Dermis microvascular lymphatic vessel endothelial cell (primary cell): ENCODE measurements around the gene EXD3. TPM values are rescaled to one million over a fixed set of nuclear protein-coding genes. Genes with fewer than 3 reads are reported as not detected.
"Not testable (repeated sequence)": the region's sequence is repeated elsewhere in the genome, so short reads cannot be mapped to it uniquely, and the experiment has no call there.

Source experiments
- DNase-seq, 2 donors: peaks; one replicate each; pipeline versions ENCODE4 v3.0.0 to v3.0.0-alpha.2; 2010; ENCODE audit warnings: low read depth in 2 of 2
- total RNA-seq: library from RNA; depleted of rRNA; stranded (reverse); fragments of >200 nt; gene quantifications from 2 replicates; pipeline ENCODE4 v1.2.1, GENCODE V29; 2014

Gene EXD3
- total RNA-seq, 1 donor from 2014 or later: 12.2 TPM

DNA sequence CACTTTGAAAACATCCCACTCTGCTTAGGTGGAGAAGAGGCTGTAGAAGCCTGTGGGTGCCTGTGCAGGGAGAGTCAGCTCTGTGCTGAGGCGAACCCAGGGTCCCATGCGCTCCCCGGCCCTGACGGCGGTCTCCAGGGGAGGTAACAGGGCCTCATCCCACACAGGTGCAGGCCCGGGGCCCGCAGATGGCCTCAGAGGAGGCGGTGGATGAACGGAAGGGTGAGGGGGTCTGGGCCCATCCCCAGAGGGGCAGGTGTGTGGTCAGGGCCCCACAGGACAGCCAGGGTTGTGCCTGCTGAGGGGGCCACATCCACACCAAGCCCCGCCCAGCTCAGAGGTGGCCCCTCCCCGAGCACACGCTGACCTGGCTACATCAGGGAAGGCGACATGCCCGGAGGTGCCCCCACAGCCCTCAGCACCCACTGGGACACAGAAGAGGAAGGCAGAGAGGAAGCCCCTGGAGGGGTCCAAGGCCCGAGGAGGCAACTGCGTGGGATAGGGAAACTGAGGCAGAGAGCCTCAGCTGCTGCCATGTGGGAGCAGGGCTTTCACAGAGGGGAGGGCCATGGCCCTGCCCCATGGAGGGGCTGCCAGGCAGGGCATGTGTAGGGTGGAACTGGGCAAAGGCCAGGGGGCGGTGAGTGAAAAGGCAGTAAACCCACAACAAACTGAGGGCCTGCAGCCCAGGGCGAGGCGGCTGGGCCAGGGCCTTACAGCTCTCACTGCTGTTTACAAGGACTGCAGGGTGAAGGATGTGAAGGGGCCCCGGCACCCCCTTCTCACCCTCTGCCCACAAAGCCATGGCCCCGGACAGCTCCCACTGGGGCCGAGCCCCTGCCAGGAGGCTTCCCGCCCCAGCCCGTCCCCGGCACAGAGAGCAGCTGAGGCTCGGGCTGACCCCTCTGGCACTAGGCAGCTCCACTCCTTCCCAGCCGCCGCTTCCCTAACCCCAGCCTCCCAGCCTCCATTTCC is 29.5 kb downstream of the EXD3 start:
- DNase-seq: no peak

DNA sequence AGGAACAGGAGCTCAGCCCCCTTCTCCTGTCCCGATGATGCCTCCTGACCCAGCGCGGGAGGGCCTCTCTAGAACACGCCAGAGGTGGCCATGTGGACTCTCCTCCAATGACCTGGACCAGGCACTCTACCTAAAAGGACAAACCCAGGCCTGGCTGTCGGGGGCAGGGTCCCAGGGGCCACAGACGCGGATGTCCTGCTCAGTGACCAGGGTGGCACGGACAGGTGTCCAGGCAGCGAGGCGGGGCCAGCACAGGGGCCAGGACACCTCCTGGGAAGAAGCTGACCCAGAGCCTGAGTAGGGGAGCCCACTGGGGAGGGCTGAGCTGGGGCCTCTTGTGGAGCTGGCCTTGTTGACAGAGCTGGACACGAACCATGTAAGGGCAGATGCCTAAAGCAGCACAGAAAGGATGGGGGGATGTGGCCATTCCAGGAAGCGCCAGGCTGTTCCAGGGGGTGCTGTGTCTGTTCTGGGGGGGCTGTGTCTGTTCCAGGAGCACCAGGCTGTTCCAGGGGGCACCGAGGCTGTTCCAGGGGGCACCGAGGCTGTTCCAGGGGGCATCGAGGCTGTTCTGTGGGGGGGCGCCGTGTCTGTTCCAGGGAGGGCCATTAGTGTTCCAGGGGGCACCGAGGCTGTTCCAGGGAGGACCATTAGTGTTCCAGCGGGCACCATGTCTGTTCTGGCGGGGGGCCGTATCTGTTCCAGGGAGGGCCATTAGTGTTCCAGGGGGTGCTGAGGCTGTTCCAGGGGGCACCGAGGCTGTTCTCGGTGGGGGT is 30.5 kb downstream of the EXD3 start:
- DNase-seq: no peak

DNA sequence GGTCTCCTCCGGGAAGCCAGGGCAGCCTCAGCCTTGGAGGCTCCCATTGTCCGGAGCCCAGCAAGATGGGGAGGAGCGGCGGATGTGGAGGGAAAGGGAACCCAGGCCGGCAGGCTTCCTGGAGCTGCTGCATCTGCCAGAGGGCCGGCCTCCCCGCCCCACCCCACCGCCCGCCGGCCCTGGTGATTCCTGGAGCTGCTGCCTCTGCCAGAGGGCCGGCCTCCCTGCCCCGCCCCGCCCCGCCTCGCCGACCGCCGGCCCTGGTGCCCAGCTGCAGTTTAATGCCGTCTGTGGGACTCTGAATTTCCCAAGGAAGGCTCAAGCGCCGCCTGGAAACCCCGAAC is 31.6 kb downstream of the EXD3 start:
- peak; percentile 56 to 89 for DNase-seq

DNA sequence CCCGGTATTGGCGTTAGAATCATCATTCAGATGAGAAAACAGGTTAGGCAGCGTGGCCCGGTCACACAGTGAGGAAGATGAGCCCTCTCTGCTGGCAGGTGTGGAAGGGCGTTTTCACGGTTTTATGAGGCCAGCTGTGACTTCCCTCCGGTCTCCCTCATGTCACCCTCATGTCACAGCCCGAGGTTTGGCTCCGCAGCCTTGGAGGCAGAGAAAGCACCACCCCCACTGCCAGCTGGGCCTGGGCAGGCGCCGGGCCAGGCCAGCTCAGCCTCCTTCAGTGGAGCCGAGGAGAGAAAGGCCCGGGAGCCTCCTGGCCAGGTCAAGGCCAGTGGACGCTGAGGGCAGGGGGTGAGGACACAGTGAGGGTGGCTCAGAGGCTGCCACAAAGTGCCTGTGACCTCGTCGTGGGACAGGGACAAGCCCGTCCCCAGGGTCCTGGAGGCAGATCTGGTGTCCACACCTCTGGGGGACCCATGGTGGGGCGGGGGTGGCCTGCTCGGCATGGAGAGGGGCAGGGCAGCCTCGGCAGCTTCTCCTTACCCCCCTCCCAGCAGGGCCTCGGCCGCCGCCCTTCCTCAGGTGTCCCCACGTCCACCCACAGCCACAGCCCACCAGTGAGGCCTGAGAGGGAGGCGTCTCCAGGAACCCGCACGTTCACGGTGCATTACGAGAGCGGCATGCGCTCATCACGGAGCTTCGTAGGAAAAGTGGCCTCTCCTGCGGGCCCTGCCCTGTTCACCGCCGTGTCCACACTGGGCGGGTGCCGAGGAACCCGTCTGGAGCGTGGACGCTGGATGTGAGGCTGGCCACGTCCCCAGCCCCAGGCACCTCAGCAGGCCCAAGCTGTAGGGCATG is 32.2 kb downstream of the EXD3 start:
- peak in 1 of 2 donors; percentile 47 for DNase-seq

DNA sequence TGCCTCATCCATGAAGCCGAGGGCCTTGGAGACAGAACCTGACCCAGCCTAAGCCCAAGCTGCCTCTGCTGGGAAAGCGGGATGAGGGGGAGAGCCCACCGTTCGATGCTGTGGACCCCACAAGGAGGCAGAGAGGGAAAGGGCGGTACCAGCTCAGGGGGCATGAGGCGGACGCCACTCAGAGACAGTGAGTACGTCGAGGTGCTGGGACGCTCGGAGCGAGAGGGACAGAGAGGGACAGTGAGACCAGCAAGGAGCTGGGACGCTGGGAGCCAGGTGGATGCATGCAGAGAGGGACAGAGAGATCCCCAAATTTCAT is 33.6 kb downstream of the EXD3 start:
- no peak for DNase-seq

DNA sequence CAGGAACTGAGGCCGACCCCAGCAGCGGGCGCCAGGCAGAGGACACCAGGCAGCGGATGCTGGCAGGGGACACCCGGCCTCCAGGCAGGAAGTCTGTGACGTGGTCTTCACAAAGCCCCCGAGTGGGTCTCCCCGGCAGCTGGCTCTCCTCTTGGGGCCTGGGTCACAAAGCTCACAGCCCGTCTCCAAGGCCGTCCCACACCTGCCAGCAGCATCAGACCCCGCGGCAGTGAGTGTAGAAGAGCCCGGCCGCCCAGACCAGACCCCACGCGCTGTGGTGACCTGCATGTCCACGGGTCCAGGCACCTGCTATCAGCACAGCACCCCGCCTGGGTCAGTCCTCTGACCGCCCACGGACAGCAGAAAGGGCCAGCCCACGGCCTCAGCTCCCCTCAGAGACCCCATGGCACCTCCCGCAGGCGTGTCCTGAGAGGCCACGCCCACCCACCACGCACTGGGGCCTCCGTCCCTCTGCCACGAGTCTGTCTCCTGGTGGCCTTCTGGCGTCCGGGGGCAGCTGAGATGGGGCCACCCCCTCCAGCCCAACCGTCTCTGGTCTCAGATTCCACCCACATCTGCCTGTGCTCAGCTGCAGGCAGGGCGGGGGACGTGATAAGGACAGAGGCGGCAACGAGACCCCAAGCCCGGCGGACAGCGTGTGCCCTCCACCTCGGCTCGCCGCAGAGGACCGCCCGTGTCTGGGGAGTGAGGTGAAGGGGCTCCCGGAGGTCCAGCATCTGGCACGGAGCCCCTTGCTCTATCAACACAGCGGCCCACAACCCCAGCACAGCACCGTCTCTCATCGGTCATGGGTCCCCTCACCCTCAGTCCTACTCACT is 34.2 kb downstream of the EXD3 start:
- DNase-seq: no peak

DNA sequence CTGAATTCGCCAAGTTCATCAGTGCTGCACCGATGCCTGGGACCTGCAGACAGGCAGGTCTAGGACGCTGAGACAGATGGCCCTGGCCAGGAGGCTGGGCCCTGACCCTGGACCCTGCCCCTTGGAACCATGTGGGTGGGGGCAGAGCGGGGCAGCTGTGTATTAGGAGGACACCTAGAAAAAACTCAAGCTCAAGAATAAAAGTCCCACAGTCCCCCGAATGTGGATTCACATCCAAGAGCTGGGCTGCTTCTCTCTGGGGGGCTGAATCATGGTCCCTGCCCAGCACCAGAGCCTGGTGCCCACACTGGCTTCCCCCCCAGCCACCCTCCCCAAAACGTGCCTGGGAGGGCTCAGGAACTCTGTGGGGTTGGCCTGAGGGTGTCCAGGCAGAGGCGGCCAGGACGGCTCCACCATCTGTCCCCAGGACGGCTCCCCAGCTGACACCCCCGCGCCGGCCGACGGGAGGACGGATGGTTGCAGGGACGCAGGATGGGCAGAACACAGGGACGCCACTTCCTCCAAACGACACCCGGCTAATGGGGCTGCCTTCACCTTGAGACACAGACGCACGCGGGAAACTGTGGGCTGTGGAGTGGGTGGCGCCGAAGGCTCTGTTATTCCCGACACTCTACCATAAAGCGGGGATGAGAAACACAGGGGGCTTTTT is 34.9 kb downstream of the EXD3 start:
- DNase-seq: no peak

DNA sequence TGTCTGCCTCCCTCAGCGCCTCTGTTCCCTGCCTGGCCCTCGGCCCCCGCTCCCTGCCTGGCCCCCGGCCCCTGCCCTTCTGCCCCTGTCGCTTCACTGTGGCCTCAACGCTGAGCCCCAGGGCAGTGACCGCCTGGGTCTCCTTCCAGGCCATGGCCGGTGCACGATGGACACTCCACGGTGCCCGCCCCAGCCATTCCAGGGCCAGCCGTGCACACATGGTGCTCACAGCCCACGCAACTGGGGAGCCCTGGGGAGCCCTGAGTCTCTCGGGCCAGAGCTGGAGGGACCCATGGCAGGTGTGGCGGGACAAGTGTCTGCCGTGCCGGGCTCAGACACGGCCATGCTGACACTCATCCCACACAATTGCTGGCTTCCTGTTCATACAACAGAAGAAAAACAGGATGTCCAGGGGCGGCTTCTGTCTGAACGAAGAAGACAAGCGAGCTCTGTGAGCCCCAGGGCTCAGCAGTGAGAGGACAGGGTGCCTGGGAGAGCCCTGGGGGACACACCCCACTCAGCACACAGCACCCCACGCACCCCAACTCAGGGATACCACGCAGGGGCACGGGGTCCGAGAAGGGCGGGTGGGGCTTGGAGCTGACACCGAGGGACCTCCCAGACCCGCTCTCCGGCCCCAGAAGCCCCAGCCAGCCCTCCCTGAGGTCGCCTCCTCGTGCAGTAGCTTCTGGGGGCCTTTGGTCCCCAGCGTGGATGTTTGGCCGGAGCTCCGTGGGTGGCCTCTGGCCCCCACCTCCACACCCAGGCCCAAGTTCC is 35.7 kb downstream of the EXD3 start:
- peak; percentile 55 to 89 for DNase-seq

DNA sequence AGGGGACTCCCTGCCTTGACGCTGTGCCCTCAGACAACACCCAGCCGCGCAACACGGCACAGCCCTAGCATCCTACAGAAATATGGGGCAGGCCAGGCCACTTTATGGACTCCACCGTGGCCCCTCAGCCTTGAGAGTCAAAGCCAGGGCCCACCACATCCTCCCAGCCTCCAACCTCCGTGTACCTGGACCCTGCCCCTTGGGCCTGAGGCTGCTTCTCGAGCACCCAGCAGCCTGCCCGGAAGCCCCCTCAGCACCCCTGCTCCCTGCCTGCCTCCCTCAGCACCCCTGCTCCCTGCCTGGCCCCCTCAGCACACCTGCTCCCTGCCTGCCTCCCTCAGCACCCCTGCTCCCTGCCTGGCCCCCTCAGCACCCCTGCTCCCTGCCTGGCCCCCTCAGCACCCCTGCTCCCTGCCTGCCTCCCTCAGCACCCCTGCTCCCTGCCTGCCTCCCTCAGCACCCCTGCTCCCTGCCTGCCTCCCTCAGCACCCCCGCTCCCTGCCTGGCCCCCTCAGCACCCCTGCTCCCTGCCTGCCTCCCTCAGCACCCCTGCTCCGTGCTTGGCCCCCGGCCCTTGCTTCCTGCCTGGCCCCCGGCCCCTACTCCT is 36.4 kb downstream of the EXD3 start:
- not testable (repeated sequence) for DNase-seq

DNA sequence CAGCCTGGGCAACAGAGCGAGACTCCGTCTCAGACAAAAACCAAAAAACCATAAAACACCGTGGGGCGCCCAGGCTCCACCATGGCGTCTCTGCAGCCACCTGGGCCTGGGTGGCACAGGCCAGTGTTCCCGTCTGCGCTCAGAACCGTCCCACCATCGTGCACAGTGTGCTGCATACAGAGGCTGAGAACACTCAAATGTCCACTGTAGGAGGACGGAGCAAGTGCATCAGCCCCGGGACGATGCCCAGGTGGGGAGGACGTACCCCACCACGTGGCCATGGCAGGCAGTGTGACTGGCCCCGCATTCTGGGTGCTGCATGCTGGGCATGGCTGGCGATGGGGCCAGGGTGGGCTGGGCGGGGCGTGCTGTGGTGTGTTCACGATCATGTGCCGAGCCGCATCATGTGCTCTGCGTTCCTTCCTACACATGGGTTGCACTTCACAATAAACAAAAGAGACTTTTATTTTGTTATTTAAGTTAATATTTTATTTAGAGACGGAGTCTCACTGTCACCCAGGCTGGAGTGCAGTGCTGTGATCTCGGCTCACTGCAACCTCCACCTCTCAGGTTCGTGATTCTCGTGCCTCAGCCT is 37.8 kb downstream of the EXD3 start:
- DNase-seq: no peak

DNA sequence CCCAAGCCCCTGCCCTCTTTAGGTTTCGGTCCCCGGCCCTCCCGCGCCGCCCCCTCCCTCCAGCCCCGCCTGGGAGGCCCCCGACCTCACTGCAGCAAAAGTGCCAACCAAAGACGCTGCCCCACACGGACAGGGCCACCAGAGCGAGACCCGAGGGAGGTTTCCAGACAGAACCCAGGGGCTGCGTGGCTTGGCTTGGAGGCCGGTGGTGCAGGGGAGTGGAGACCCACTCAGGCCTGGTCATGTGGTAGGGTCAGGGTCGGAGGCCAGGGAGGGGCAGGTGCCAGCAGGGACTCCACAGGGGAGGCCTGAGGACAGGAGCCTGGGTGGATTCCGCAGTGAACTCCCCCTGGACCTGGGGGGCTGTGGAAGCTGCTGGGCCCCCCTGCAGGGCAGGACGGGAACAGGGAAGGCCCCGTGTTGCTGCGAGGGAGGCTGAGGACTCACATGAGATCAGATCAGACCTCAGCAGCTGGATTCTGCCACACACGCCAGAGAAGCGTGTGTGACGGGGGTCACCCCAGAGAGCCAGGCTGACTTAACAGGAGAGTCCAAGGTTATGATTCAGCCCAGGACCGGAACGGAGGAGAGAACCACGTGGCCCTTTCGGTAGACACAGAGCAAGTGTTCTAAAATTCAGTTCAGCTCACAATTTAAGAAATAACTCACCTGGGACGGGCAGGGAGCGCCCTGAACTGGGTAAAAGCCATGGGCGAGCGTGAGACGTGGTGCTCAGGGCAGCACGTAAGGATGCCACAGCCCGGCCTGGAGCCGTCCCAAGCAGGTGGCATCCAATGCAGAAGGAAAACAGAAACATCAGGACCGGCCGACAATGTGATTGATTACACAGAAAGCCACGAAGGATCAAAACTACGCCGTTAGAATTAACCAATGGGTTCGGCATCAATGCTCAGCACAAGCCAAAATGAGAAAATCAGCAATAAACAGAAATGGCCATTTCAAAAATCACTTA is 38.9 kb downstream of the EXD3 start:
- no peak for DNase-seq

DNA sequence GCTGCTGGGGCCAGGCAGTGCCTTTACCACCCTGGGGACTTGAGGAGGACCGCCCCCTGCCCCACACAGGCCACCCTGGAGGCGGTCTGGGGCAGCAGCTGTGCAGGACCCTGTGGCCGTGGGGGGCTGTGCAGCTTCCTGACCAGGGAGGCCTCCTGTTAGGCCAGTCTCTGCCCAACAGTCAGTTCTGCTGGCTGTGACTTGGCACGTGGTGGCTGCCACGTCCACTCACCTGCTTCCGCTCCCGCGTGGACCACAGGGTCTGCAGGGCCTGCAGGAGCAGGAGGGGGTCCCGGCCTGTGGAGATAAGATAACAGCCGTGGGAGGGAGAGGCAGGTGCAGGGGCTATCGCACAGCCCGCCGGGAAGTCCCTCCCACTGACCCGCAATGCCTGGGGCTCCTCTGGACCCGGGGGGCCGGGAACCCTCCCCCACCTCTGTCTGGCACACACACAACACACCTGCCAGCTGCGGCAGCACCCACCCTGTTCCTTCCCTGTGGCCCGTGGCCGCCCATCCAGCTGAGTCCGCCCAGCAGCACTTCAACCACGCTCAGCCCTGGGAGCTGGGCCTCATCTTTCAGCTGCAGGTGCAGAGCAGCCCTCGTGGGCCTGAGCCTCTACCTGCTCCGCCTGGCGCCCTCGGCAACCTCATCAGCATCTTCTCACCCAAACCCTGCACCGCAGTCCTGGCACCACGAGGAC is 39.7 kb downstream of the EXD3 start:
- DNase-seq: no peak

DNA sequence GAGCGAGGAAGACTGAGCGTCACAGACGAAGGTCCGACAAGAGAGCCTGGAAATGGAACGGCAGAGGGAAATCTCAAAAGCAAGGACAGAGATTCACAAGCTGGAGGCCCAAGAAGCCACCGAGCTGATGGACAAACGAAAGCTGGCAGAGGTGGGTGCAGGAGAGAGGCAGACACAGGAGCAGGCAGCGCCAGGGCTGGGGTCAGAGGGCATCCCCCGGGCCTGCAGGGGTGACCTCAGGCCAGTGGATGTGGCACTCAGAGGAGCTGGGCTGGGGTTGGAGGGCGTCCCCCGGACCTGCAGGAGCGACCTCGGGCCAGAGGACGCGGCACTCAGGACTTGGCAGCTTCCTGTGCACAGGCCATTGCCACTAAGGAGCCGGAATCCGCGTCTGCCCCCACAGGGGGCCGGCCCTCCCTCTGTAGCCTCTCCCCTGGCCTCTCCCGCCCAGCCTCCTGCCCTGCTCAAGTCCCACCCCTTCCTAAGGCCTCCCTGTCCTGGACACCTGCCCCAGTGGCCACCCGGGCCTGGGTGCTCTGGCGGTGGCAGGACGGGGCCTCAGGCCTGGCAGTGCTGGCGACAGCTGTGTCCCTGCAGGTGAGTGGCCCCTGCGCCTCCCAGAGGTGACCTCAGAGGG is 40.4 kb downstream of the EXD3 start:
- DNase-seq: no peak

DNA sequence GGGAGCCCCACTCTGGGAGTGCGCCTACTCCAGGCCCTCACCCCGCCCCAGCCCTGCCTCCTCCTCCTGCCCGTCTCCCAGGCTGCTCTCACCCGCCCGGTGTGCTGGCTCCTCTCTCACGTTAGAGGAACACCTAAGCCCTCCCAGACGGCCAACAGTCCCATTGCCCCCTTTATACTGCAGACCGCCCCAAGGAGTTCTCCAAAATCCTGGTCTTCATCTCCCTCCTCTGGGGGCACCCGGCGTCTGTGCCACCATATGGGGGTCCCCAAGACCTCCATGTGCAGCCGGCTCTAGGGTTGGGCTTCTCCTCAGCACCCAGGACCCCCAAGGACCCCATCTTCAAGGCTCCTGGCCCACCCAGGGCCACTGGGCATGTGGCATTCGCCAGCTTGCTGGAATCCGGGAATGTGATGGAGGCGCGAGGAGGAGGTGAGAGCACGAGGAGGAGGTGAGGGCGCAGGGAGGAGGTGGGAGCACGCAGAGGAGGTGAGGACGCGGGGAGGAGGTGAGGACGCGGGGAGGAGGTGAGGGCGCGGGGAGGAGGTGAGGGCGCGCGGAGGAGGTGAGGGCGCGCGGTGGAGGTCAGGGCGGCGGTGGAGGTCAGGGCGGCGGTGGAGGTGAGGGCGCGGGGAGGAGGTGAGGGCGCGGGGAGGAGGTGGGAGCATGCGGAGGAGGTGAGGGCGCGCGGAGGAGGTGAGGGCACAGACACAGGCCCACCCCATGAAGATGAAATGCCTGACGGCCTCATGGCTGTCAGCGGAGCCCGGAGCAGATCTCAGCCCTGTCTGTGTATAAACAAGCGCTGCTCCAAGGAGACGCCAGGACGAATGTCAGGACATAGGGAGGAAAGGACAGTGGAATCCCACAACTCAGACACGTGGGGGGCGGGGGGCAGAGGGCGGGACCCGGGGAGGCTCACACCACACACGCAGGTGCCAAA is 41.2 kb downstream of the EXD3 start:
- DNase-seq: no peak

DNA sequence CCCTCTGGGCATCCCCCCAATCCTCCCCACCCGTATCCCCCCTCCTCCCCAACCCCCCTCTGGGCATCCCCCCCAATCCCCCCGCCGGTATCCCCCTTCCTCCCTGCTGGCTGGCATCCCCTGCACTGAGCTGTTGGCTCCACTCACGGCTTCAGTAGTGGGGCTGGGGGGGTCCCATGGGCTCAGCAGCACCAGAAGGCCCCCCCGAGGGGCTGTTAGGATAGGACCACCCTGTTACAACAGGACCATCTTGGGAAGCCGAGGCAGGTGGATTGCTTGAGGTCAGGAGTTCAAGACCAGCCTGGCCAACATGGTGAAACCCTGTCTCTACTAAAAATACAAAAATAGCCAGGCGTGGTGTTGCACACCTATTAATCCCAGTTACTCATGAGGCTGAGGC is 42.4 kb downstream of the EXD3 start:
- no peak for DNase-seq
